ENCODE results near the gene ASB11.

- TF ChIP-seq CTCF (IDR thresholded peaks at IDR 0.05; ENCODE audit: insufficient read depth, low read length) (no peak), REST (IDR thresholded peaks at IDR 0.05; ENCODE audit: insufficient replicate concordance, low read depth) (no peak), POLR2AphosphoS5 (IDR thresholded peaks at IDR 0.05; ENCODE audit: low read depth) (peak; percentile 34; the same call in 1 of the 2 replicates), GABPA (IDR thresholded peaks at IDR 0.05; ENCODE audit: low read depth) (no peak)
Measured at GRCh38 chrX:15301924-15302323, 13.5 kb downstream of the ASB11 start.
